ENCODE results near the gene MPZL2.

Gene MPZL2

DNA sequence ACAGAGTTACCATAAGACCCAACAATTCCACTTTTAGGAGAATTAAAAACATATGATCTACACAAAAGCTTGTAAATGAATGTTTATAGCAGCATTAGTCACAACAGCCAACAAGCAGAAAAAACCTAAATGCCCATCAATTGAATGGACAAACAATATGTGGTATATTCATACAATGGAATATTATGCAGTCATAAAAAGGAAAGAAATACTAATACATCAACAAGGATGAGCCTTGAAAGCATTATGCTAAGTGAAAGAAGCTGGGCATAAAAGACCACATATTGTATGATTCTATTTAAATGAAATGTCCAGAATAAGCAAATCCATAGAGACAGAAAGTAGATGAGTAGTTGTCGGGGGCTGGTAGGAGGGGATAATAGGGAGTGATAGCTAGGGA lies 5.0 kb downstream of the MPZL2 start:
- TF ChIP-seq MYC (IDR thresholded peaks at IDR 0.05; ENCODE audit: low read depth, low read length) = no peak
- TF ChIP-seq, protein P1, sequence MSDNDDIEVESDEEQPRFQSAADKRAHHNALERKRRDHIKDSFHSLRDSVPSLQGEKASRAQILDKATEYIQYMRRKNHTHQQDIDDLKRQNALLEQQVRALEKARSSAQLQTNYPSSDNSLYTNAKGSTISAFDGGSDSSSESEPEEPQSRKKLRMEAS (IDR thresholded peaks at IDR 0.05; ENCODE audit: low read depth, low read length) = no peak
- no peak overlapping the region for H3K4me3 ChIP-seq (ENCODE audit: low read depth, low read length)
- DNase-seq (ENCODE audit: low read depth) = no peak

DNA sequence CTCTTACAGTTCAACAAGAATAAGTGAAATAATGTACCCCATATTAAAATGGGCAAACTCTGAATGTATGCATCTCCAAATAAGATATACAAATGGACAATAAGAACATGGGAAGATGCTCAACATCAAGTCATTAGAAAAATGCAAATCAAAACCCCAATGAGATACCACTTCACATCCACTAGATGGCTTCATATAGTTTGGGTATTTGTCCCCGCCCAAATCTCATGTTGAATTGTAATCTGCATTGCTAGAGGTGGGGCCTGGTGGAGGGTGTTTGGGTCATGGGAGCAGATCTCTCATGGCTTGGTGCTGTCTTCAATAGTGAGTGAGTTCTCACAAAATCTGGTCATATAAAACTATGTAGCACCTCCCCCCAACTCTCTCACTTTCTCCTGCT lies 5.7 kb downstream of the MPZL2 start:
- DNase-seq (ENCODE audit: low read depth) = peak; percentile 29
- H3K4me3 ChIP-seq (ENCODE audit: low read depth, low read length) = no peak overlapping the region
- TF ChIP-seq, protein P2, sequence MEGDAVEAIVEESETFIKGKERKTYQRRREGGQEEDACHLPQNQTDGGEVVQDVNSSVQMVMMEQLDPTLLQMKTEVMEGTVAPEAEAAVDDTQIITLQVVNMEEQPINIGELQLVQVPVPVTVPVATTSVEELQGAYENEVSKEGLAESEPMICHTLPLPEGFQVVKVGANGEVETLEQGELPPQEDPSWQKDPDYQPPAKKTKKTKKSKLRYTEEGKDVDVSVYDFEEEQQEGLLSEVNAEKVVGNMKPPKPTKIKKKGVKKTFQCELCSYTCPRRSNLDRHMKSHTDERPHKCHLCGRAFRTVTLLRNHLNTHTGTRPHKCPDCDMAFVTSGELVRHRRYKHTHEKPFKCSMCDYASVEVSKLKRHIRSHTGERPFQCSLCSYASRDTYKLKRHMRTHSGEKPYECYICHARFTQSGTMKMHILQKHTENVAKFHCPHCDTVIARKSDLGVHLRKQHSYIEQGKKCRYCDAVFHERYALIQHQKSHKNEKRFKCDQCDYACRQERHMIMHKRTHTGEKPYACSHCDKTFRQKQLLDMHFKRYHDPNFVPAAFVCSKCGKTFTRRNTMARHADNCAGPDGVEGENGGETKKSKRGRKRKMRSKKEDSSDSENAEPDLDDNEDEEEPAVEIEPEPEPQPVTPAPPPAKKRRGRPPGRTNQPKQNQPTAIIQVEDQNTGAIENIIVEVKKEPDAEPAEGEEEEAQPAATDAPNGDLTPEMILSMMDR (IDR thresholded peaks at IDR 0.05; ENCODE audit: low read depth, low read length) = no peak
- no peak for TF ChIP-seq MYC (IDR thresholded peaks at IDR 0.05; ENCODE audit: low read depth, low read length)
- TF ChIP-seq, protein P1 (IDR thresholded peaks at IDR 0.05; ENCODE audit: low read depth, low read length) = no peak
- no peak for TF ChIP-seq POLR2A (IDR thresholded peaks at IDR 0.05; ENCODE audit: extremely low read depth, insufficient read length)

DNA sequence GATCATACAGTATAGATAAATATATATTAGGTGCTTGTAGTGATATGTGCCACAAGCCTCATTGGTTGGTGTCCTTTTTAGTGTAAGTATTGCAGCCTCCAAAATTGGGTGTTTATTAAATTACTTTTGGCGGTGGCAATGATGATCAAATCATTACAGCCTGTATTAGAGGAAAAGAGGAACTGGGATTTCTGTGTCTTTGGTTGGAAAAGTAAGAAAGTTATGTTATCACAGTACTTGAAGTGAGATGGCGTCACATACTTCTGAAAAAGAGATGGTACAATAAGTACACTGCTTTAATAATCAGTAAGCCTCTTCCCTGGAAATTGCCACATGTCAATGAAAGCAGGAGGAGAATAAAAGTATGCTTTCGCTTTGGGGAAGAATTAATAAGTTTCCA lies 11.4 kb downstream of the MPZL2 start:
- TF ChIP-seq, protein P1 (IDR thresholded peaks at IDR 0.05; ENCODE audit: low read depth, low read length) = no peak
- TF ChIP-seq POLR2A (IDR thresholded peaks at IDR 0.05; ENCODE audit: extremely low read depth, insufficient read length) = no peak
- TF ChIP-seq, protein P2 (IDR thresholded peaks at IDR 0.05; ENCODE audit: low read depth, low read length) = no peak
- no peak for TF ChIP-seq MYC (IDR thresholded peaks at IDR 0.05; ENCODE audit: low read depth, low read length)
- DNase-seq (ENCODE audit: low read depth) = peak; percentile 19
- H3K4me3 ChIP-seq (ENCODE audit: low read depth, low read length) = peak overlapping the region; percentile 93

DNA sequence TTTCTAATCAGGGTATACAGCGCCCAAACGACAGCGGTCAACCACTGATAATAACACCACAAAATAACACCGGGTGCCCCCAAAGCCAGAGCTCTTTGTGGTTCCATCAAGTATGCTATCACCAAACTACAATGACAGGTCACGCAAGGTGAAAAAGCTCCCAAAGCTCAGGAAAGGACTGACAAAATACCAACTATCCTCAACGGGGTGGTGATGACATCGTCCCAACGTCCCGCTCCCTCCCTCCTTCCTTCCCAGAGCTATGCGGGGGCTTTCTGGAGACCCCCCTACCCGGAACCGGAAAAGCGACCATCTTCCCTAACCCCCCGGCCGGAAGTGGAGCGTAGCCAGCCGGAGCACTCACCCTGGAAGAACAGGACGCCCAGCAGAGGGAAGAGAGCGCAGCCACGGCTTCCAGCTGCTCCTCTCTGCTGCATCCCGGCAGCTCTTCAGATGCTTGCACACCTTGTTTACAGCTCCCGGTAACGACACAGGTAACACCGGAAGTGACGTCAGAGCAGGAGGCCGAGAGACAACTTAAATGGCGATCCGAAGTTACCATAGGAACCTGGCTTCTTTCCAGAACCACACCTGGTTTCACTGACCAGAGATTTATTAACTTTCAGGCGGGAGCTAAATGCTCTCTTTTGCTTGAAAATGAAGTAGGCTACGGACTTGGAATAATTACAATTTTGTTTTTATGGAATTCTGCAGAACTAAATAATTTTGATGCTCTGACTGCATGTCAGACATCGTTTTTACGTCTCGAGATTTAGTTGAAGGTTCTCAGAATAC lies 12.0 kb downstream of the MPZL2 start, which contains the start of gene MPZL3:
TSS of gene MPZL3 (minus strand) at position 508 of the 795 bp plus-strand sequence. CDS start at position 437, 71 bp downstream.
- TF ChIP-seq, protein P1 (IDR thresholded peaks at IDR 0.05; ENCODE audit: low read depth, low read length) = no peak
- TF ChIP-seq POLR2A (IDR thresholded peaks at IDR 0.05; ENCODE audit: extremely low read depth, insufficient read length) (no peak), MYC (IDR thresholded peaks at IDR 0.05; ENCODE audit: low read depth, low read length) (no peak)
- TF ChIP-seq, protein P2 (IDR thresholded peaks at IDR 0.05; ENCODE audit: low read depth, low read length) = no peak
- H3K4me3 ChIP-seq (ENCODE audit: low read depth, low read length) = peak within 1 kb of the TSS; percentile 93
- DNase-seq (ENCODE audit: low read depth) = peak; percentile 79

DNA sequence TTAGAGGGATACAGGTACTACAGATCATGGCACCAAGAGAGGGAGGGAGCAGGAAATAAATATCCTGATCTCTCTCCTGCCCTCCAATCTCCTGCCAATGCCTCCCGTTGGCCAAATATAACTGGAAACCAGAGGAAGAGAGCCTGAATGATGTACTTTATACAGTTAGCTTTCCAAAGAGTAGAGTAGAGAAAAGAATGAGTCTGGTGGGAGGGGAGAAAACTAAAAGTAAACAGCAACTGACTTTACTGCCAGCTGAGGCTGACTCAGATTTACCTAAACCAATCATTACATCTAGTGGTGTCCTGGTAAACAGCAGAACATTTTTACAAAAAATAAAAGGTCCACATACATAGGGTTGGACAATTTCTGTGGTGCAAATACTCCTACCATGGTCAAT lies 17.1 kb downstream of the MPZL2 start:
- DNase-seq (ENCODE audit: low read depth) = no peak
- TF ChIP-seq POLR2A (IDR thresholded peaks at IDR 0.05; ENCODE audit: extremely low read depth, insufficient read length) (no peak), MYC (IDR thresholded peaks at IDR 0.05; ENCODE audit: low read depth, low read length) (no peak)
- TF ChIP-seq, protein P2 (IDR thresholded peaks at IDR 0.05; ENCODE audit: low read depth, low read length) = no peak
- TF ChIP-seq, protein P1 (IDR thresholded peaks at IDR 0.05; ENCODE audit: low read depth, low read length) = no peak
- no peak overlapping the region for H3K4me3 ChIP-seq (ENCODE audit: low read depth, low read length)

DNA sequence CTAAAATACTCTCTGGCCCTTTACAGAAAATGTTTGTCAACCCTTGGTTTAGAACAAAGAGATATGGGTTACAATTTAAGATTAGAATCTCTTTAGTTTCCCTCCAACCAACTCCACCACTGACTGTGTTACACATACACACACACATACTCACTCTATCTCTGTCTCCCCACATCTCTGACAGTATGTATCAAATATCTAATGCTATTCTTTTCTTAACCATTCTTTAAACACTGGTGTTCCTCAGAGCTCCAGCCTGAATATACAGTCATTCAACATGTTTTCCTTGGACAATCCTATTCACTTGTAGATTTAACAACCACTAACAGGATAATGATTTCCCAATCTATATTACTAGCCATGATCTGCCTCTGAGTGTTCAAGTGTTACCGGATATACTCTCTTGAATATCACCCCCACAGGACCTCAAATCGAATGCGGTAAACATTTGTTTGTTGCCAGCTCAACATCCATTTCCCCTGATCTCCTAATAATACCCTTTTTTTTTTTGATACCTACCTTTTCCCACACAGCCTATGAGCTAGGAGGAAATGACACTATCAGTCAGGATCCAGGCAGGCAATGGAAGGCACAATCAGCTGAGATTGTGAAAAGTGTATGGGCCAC lies 18.0 kb downstream of the MPZL2 start:
- TF ChIP-seq, protein P1 (IDR thresholded peaks at IDR 0.05; ENCODE audit: low read depth, low read length) = no peak
- TF ChIP-seq POLR2A (IDR thresholded peaks at IDR 0.05; ENCODE audit: extremely low read depth, insufficient read length) (no peak), MYC (IDR thresholded peaks at IDR 0.05; ENCODE audit: low read depth, low read length) (no peak)
- TF ChIP-seq, protein P2 (IDR thresholded peaks at IDR 0.05; ENCODE audit: low read depth, low read length) = no peak
- no peak for DNase-seq (ENCODE audit: low read depth)
- no peak overlapping the region for H3K4me3 ChIP-seq (ENCODE audit: low read depth, low read length)
